BLaER1 treated with 17β-estradiol and CSF1 and Interleukin-3, amounts not matched to agents 10 nM and 100 nM (cell line): Measurements from ENCODE around the gene MATN1.

ENCODE experiments used
- H3K27ac ChIP-seq, 11 experiments: shearing (Covaris generic); formaldehyde crosslinking; 2 replicates each; pipeline ENCODE4 v1.8.1; 2022
- H3K27me3 ChIP-seq, 11 experiments: shearing (Covaris generic); formaldehyde crosslinking; 2 replicates each; pipeline ENCODE4 v1.8.1; 2022
- H3K36me3 ChIP-seq, 11 experiments: shearing (Covaris generic); formaldehyde crosslinking; 2 replicates each; pipeline ENCODE4 v1.8.1; 2022
- H3K4me1 ChIP-seq, 10 experiments: shearing (Covaris generic); formaldehyde crosslinking; 2 replicates each; pipeline ENCODE4 v1.8.1; 2022
- H3K4me2 ChIP-seq, 11 experiments: shearing (Covaris generic); formaldehyde crosslinking; 2 replicates each; pipeline ENCODE4 v1.8.1; 2022
- H3K4me3 ChIP-seq, 10 experiments: shearing (Covaris generic); formaldehyde crosslinking; 2 replicates each; pipeline ENCODE4 v1.8.1; 2022
- H3K9ac ChIP-seq, 11 experiments: shearing (Covaris generic); formaldehyde crosslinking; 2 replicates each; pipeline ENCODE4 v1.8.1; 2022
- H3K9me3 ChIP-seq, 11 experiments: shearing (Covaris generic); formaldehyde crosslinking; replicated peaks in 1 of 11; 2 replicates each; pipeline ENCODE4 v1.8.1; 2022
- H4K20me1 ChIP-seq, 11 experiments: shearing (Covaris generic); formaldehyde crosslinking; 2 replicates each; pipeline ENCODE4 v1.8.1; 2022
- Cebpa-rat ChIP-seq, 11 experiments: shearing (Covaris generic); IDR thresholded peaks; 2 replicates each; pipeline ENCODE4 v1.8.1; 2022

MATN1 gene

DNA sequence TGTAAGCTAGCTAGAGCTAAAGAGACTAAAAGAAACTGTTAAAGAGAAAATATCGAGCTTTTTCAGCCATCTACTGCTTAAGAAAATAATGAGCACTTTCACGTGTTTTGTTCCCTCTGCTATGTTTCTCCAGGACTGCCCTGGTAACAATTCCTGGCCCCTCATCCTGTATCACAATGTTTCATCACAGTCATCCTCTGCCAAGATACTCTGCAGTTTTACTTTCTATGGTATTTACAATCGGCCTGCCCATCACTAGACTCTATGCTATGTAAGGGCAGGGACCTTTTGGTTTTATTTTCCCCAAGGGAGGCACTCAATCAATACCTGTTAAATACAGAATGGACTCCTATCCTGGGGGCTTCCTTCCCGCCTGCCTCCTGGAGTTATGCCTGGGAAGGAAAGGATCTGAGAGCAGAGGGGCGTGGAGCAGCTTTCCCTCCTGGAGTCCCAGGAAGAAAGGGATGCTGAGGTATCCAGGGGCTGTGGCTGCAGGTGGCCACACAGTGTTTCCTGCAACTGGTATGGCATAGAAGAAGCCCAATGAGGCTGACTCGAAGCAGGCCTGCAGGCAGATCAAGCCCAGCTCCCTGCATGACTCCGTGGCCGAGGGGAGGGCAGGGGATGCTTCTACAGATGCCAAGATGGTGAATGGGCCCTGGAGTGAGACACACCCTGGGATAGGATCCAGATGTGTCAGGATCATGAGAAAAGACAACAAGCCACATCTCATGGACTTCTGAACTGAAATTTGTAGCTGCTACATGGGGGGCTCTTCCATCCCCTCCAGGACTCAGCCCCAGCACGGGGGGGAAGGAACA is 52.9 kb downstream of the MATN1 start:
- peaks cover 14 to 23% (median 17%) of the 10 kb centered on the region in 11 experiments for H3K9me3 ChIP-seq
- no peak overlapping the region for H3K9ac ChIP-seq
- no peak for TF ChIP-seq Cebpa-rat (IDR thresholded peaks at IDR 0.05)
- H3K4me2 ChIP-seq, result no peak overlapping the region
- H4K20me1 ChIP-seq, result no peaks in the 10 kb centered on the region
- H3K36me3 ChIP-seq, result no peaks in the 10 kb centered on the region
- H3K27ac ChIP-seq, result no peak overlapping the region
- no peak overlapping the region for H3K4me3 ChIP-seq
- no peaks in the 10 kb centered on the region for H3K27me3 ChIP-seq
- peaks cover 0 to 15% (median 8%) of the 10 kb centered on the region in 10 experiments; a peak in 12 of 20 replicates for H3K4me1 ChIP-seq

DNA sequence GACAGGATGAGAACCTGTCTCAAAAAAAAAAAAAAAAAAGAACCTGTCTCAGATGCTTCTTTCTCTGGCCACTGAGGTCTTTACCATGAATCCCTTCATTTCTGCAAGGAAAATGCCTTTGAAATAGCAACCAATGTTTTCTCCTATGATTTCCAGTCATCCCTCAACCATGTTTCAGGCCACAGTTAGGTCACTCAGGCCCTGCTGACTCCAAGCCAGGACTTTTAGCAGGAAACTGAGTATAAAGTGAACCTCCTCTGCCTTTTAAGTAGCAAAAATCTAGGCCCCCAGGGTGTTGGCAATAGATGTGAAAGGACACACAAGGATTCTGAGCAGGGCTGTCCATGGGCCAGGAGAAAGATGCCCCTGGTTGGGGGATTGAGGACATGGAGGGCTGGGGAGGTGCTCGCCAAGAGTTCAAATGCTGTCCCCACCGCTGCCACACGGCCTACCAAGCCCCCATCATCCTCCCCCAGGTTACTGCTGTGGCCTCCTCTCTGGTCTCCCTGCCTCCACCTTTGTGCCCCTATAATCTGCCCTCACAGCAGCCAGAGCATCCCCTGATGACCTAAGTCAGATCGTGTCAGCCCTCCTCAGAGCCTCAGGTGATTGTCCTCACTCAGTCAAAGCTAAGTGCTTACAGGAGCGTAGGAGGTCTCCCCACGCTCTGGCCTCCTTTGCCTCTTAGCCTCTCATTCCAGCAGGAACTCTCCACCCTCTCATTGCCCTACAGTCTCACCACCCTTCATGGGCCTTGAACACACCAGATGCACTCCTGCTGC is 54.6 kb downstream of the MATN1 start:
- no peak overlapping the region for H3K4me3 ChIP-seq
- H3K4me1 ChIP-seq, result peaks cover 0 to 18% (median 7%) of the 10 kb centered on the region in 10 experiments; a peak in 8 of 20 replicates
- no peaks in the 10 kb centered on the region for H4K20me1 ChIP-seq
- H3K27me3 ChIP-seq, result no peaks in the 10 kb centered on the region
- no peak for TF ChIP-seq Cebpa-rat (IDR thresholded peaks at IDR 0.05)
- peak overlapping the region in 2 of 11 experiments; percentile 3 to 7; a peak in 3 of 22 replicates for H3K4me2 ChIP-seq
- no peak overlapping the region for H3K9ac ChIP-seq
- H3K9me3 ChIP-seq, result peaks cover 8 to 14% (median 11%) of the 10 kb centered on the region in 11 experiments
- H3K27ac ChIP-seq, result no peak overlapping the region
- H3K36me3 ChIP-seq, result no peaks in the 10 kb centered on the region

DNA sequence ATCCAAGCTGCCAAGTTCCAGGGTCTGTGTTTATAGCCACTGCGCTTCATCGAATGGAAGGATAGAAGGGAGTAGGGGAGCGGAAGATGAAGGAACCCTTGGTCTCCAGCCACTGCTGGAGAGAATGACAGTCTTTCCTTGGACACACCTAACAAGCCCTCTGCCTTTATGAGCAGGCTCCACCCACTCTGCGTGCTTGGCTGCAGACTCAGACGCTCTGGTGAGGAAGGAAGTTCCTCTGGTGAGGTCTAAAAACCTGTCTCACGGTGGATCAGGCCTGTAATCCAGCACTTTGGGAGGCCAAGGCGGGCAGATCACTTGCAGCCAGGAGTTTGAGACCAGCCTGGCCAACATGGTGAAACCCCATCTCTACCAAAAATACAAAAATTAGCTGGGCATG is 55.4 kb downstream of the MATN1 start:
- no peak overlapping the region for H3K4me3 ChIP-seq
- no peak overlapping the region for H3K27ac ChIP-seq
- no peaks in the 10 kb centered on the region for H3K36me3 ChIP-seq
- H4K20me1 ChIP-seq, result no peaks in the 10 kb centered on the region
- no peak overlapping the region for H3K9ac ChIP-seq
- no peak for TF ChIP-seq Cebpa-rat (IDR thresholded peaks at IDR 0.05)
- peaks cover 1 to 7% (median 4%) of the 10 kb centered on the region in 11 experiments; a peak in 18 of 22 replicates for H3K9me3 ChIP-seq
- peak overlapping the region in 6 of 11 experiments; percentile 5 to 40 (median 10); a peak in 6 of 22 replicates for H3K4me2 ChIP-seq
- peaks cover 0 to 18% (median 7%) of the 10 kb centered on the region in 10 experiments; a peak in 8 of 20 replicates for H3K4me1 ChIP-seq
- no peaks in the 10 kb centered on the region for H3K27me3 ChIP-seq

GRCh38 chr1:30666756-30667273 is 56.6 kb downstream of the MATN1 start:
- no peak overlapping the region for H3K9ac ChIP-seq
- no peak overlapping the region for H3K27ac ChIP-seq
- H3K36me3 ChIP-seq, result no peaks in the 10 kb centered on the region
- H3K4me1 ChIP-seq, result peaks cover 0 to 18% (median 7%) of the 10 kb centered on the region in 10 experiments; a peak in 8 of 20 replicates
- no peak overlapping the region for H3K4me3 ChIP-seq
- no peaks in the 10 kb centered on the region for H3K9me3 ChIP-seq
- no peaks in the 10 kb centered on the region for H3K27me3 ChIP-seq
- no peak for TF ChIP-seq Cebpa-rat (IDR thresholded peaks at IDR 0.05)
- no peak overlapping the region for H3K4me2 ChIP-seq
- no peaks in the 10 kb centered on the region for H4K20me1 ChIP-seq

DNA sequence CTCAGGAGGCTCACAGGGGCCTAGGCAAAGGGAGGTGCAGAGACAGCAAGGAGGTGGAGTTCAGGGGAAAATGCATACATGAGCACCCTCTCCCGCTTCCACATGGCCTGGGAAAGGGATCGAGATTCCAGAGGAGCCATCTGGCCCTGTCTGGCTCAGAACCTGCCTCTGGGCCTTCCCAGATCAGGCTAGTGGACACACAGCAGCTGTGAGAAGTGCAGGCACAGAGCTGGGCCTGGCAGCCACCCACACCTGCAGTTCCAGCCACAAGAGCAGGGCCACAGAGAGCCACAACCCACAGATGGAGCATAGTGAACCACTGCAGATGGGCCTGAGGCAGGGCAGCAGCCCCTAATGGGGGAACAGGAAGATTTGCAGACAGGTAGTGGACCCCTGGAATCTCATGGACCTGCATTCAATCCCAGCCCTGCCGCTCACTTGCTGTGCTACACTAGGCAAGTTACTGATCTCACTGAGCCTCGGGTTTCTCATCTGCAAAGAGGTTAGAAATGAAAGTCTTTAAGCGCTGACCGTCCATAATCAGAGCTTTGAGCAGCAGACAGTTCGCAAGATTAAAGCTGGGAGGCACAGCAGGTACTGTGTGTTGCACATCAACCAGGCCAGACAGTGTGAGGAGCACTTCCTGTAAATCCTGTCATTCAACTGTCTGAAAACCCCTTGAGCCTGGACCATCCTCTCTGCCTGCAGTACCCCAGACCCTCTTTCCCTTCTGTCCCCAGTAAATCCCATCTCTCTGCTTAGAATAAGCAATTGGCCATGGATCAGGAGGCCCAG is 58.0 kb downstream of the MATN1 start:
- no peaks in the 10 kb centered on the region for H3K9me3 ChIP-seq
- H3K36me3 ChIP-seq, result no peaks in the 10 kb centered on the region
- H3K4me3 ChIP-seq, result no peak overlapping the region
- H4K20me1 ChIP-seq, result no peaks in the 10 kb centered on the region
- no peak for TF ChIP-seq Cebpa-rat (IDR thresholded peaks at IDR 0.05)
- H3K4me1 ChIP-seq, result peaks cover 0 to 18% (median 7%) of the 10 kb centered on the region in 10 experiments; a peak in 8 of 20 replicates
- H3K4me2 ChIP-seq, result no peak overlapping the region
- H3K27ac ChIP-seq, result no peak overlapping the region
- H3K9ac ChIP-seq, result peak overlapping the region in 1 of 11 experiments; percentile 29; a peak in 1 of 22 replicates
- H3K27me3 ChIP-seq, result no peaks in the 10 kb centered on the region

GRCh38 chr1:30664103-30664755 is 59.2 kb downstream of the MATN1 start:
- Histone ChIP-seq H3K27ac (no peak overlapping the region), H3K4me1 (peaks cover 0 to 26% (median 10%) of the 10 kb centered on the region in 10 experiments; a peak in 14 of 20 replicates)

DNA sequence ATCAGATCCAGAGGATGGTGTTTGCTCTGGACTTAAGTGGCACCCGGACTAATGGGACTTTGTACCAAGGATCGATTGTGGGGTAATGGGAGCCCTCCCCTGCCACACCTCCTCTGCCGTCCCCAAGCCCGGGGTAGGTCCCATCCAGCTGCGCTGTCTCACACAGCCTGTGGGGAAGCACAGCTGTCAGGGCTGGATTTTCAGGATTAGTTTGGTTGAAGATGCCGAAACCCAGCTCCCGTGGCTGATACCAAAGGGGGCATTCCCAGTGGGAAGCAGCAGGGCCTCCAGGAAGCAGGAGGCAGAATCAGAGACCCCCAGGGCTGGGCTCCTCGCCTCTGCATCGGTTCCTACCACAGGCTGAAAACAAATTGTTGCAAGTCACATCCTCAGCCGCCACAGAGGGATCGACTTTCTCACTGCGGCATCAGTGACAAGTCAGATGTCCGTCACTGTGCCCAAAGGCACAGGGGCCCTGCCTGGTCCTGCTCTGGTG is 59.7 kb downstream of the MATN1 start:
- Histone ChIP-seq H3K4me2 (no peak overlapping the region), H3K9me3 (no peaks in the 10 kb centered on the region), H3K27me3 (no peaks in the 10 kb centered on the region), H3K27ac (no peak overlapping the region), H3K4me1 (peaks cover 0 to 28% (median 15%) of the 10 kb centered on the region in 10 experiments; a peak in 16 of 20 replicates), H4K20me1 (no peaks in the 10 kb centered on the region; a peak in 1 of 22 replicates), H3K9ac (no peak overlapping the region), H3K4me3 (no peak overlapping the region), H3K36me3 (no peaks in the 10 kb centered on the region)
- TF ChIP-seq Cebpa-rat (IDR thresholded peaks at IDR 0.05), result no peak

More at GRCh38 chr1:30664103-30664755, 59.2 kb downstream of the MATN1 start:
- TF ChIP-seq Cebpa-rat (IDR thresholded peaks at IDR 0.05), result no peak
- Histone ChIP-seq H3K36me3 (no peaks in the 10 kb centered on the region), H3K4me2 (no peak overlapping the region), H3K27me3 (no peaks in the 10 kb centered on the region), H3K9ac (no peak overlapping the region), H3K4me3 (no peak overlapping the region), H4K20me1 (no peaks in the 10 kb centered on the region), H3K9me3 (no peaks in the 10 kb centered on the region)

DNA sequence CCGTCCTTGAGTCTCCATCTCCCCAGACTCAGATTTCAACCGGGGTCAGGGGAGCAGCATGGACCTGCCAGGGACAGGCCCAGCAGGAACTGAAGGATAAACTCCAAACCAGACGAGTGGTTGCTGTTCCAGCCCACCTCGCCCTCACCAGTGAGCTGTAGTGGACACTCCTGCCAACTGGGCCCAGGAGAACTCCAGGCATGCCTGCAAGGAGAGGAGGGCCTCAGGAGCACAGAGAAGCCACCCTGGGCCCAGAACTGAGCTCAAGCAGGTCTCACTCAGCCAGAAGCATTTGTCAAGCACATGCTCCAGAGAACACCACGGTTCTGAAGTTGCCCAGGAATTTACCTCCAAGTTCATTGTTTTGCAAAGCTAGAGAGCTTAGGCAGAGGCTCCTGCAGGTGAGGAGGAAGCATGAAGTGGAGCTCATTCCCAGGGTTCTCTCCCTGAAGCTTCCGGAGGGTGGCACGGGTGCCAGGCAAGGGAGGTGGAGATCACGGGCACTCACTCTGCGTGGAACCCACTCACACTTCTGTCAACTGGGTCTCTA is 61.0 kb downstream of the MATN1 start:
- Histone ChIP-seq H3K27me3 (no peaks in the 10 kb centered on the region), H3K4me1 (peaks cover 0 to 25% (median 13%) of the 10 kb centered on the region in 10 experiments; a peak in 16 of 20 replicates), H3K9me3 (no peaks in the 10 kb centered on the region), H3K36me3 (no peaks in the 10 kb centered on the region), H3K4me3 (no peak overlapping the region), H4K20me1 (no peaks in the 10 kb centered on the region; a peak in 1 of 22 replicates), H3K4me2 (no peak overlapping the region), H3K27ac (no peak overlapping the region), H3K9ac (no peak overlapping the region)
- no peak for TF ChIP-seq Cebpa-rat (IDR thresholded peaks at IDR 0.05)
